ENCODE measurements around the gene FRMD3.

FRMD3 gene

GRCh38 chr9:83327323-83327722, 210.9 kb downstream of the FRMD3 start:
- DNase-seq: peak; percentile 36

GRCh38 chr9:83323148-83323547, 215.1 kb downstream of the FRMD3 start:
- DNase-seq: no peak

- DNase-seq: peak; percentile 35
These were observed 215.8 kb downstream of the FRMD3 start for GRCh38 chr9:83322438-83322837.

- DNase-seq: no peak
These were observed 221.0 kb downstream of the FRMD3 start for GRCh38 chr9:83317244-83317643.

GRCh38 chr9:83315649-83316048, 222.6 kb downstream of the FRMD3 start:
- DNase-seq: no peak

GRCh38 chr9:83313781-83314180, 224.4 kb downstream of the FRMD3 start:
- no peak for DNase-seq

GRCh38 chr9:83312537-83312936, 225.7 kb downstream of the FRMD3 start:
- DNase-seq: no peak

- peak; percentile 35 for DNase-seq
These were observed 231.0 kb downstream of the FRMD3 start for GRCh38 chr9:83307066-83307724.

GRCh38 chr9:83304686-83305085, 233.5 kb downstream of the FRMD3 start:
- DNase-seq: peak; percentile 93

GRCh38 chr9:83299571-83299970, 238.6 kb downstream of the FRMD3 start:
- peak; percentile 61 for DNase-seq

GRCh38 chr9:83299094-83299493, 239.1 kb downstream of the FRMD3 start:
- DNase-seq: no peak

- no peak for DNase-seq
These were observed 242.1 kb downstream of the FRMD3 start for GRCh38 chr9:83296123-83296522.

- no peak for DNase-seq
These were observed 243.4 kb downstream of the FRMD3 start for GRCh38 chr9:83294816-83295215.

- DNase-seq: no peak
These were observed 247.0 kb downstream of the FRMD3 start for GRCh38 chr9:83291196-83291595.

GRCh38 chr9:83290692-83291091, 247.5 kb downstream of the FRMD3 start:
- DNase-seq: no peak

GRCh38 chr9:83287021-83287420, 251.2 kb downstream of the FRMD3 start:
- DNase-seq: peak; percentile 37

- DNase-seq: no peak
These were observed 252.6 kb downstream of the FRMD3 start for GRCh38 chr9:83285445-83286225.

- no peak for DNase-seq
These were observed 253.5 kb downstream of the FRMD3 start for GRCh38 chr9:83284746-83285145.

- no peak for DNase-seq
These were observed 254.7 kb downstream of the FRMD3 start for GRCh38 chr9:83283528-83283927.

- peak; percentile 91 for DNase-seq
These were observed 256.6 kb downstream of the FRMD3 start for GRCh38 chr9:83281306-83282255.

GRCh38 chr9:83280790-83281189, 257.4 kb downstream of the FRMD3 start:
- no peak for DNase-seq

GRCh38 chr9:83280268-83280667, 257.9 kb downstream of the FRMD3 start:
- peak; percentile 64 for DNase-seq

GRCh38 chr9:83274787-83275186, 263.4 kb downstream of the FRMD3 start:
- DNase-seq: no peak
